Measurements from ENCODE around the gene DYTN. TPM values are rescaled to one million over a fixed set of nuclear protein-coding genes. Genes with fewer than 3 reads are reported as not detected.
A peak's percentile ranks its signal among the peaks of the same experiment; 100 is the strongest.

The DYTN gene, protein sequence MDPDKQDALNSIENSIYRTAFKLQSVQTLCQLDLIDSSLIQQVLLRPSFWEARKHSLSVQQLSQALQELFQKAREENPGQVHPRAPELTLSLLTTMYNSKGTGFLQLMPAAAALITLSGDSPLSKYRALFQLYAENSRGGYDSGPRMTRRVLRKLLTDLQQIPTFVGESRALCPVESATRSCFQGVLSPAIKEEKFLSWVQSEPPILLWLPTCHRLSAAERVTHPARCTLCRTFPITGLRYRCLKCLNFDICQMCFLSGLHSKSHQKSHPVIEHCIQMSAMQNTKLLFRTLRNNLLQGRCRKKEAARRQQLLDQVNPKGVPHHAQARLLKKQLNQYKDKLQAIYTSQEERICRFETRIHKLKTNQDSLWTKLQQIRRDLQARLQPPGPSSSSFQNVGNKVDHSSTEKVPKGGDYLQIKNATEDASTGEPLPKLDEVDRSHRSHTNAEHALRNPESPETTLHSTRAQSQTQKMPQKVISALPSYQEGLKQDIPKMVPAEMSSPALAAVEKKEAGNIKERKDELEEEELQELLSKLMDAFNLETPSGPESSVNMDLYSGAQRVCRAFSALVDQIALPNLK
- polyA plus RNA-seq (2011; rRNA removed) = not detected in 2 replicates
- not detected in 2 replicates for polyA plus RNA-seq (2012; cell fraction: cytosol; rRNA removed)
- polyA plus RNA-seq (2012; cell fraction: nucleus; rRNA removed) = not detected in 2 replicates
- polyA plus RNA-seq (2017; fragmentation: RNase III; extraction: RNeasy Plus Mini Kit Qiagen cat#74134 plus additional on column Dnase treatment) = not detected in 3 replicates
- polyA minus RNA-seq (2011; rRNA and poly(A)+ RNA removed) = not detected in 2 replicates

DNA sequence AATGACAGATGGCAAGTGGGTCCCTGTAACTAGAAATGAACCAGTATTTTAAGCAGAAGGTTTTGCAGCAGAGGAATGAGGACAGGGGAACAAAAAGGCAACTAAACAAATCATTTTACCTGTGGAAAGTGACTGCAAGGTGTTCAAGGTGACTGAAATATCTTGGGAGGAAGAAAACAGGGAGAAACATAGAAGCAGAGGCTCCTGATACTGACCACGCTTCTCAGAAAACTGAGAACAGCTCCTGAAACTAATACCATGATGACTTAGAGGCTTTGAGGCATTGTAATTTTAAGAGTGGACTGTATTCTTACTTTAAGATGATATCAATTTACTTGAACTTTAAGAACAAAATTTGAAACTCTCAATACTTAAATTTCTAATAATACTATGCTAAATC lies at the start of gene DYTN:
TSS of gene DYTN (minus strand) at position 101 of the 400 bp plus-strand sequence. CDS start 117 bp downstream, outside the sequence.
- CTCF ChIA-PET = no interaction called here
- no peak for FAIRE-seq

DNA sequence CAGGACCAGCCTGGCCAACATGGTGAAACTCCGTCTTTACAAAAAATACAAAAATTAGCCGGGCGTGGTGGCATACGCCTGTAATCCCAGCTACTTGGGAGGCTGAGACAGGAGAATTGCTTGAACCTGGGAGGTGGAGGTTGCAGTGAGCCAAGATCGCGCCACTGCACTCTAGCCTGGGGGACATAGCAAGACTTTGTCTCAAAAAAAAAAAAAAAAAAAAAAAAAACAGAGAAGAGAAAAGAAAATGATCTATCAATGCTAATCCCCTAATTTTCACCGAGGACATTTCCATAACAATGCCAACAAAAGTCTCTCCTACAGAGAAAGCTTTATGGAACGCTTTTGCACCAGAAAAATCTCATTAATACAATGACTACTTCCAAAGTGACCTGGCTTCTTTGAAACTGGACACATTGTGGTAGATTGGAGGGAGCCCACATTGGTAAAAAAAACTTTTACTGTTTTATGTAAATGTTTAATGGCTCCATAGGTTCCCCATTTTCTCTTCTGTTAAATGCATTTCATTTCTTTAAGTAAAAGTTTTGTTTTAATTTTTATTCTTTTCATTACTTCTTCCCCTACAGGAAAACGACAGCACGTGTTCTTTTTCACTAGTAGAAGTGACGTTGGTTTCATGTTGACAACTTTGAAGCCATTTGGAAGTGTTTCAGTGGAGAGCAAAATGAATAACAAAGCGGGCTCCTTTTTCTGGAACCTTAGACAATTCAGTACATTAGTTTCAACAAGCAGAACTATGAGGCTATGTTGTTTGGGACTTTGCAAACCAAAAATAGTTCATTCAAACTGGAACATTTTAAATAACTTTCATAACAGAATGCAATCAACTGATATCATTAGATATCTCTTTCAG lies 48.1 kb upstream of the DYTN start:
- peak in 1 of 2 experiments; percentile 10; a peak in 2 of 6 replicates for ATAC-seq
- DNase-seq (ENCODE audit: low read depth in 1 of 2, low spot score in 1 of 2) = no peak
- peak overlapping the region; percentile 84 for H3K4me3 ChIP-seq
- ChIA-PET POLR2A (interaction anchor here (0.8 to 1.9 kb wide), 6 partner anchors 16 to 763 kb away, joined by 3 to 8 read pairs (median 3); partner anchors contain the start of genes CREB1 and KLF7), CTCF (no interaction called here)
- FAIRE-seq = no peak
- H3K4me2 ChIP-seq = peak overlapping the region; percentile 95
- H3K27ac ChIP-seq = peak overlapping the region; percentile 93 to 95
- 36% methylated on average over 12 of the region's 12 CpGs for WGBS (ENCODE audit: missing lambda C conversion rate)
- H3K4me1 ChIP-seq = peaks cover 10% of the 10 kb centered on the region
- no peaks in the 10 kb centered on the region for H3K9me3 ChIP-seq
- no peak for TF ChIP-seq RFX5 (IDR thresholded peaks at IDR 0.05)
- no peak for TF ChIP-seq MAZ (IDR thresholded peaks at IDR 0.05; ENCODE audit: borderline replicate concordance, low read depth, low read length)
- TF ChIP-seq MAFK (IDR thresholded peaks at IDR 0.05; ENCODE audit: partially characterized antibody) = no peak
- TF ChIP-seq, protein P1, sequence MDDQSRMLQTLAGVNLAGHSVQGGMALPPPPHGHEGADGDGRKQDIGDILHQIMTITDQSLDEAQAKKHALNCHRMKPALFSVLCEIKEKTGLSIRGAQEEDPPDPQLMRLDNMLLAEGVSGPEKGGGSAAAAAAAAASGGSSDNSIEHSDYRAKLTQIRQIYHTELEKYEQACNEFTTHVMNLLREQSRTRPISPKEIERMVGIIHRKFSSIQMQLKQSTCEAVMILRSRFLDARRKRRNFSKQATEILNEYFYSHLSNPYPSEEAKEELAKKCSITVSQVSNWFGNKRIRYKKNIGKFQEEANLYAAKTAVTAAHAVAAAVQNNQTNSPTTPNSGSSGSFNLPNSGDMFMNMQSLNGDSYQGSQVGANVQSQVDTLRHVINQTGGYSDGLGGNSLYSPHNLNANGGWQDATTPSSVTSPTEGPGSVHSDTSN (IDR thresholded peaks at IDR 0.05) = no peak
- TF ChIP-seq KDM1A (IDR thresholded peaks at IDR 0.05; ENCODE audit: low read depth) = no peak
- TF ChIP-seq ZC3H11A (IDR thresholded peaks at IDR 0.05) = no peak
- TF ChIP-seq CEBPB (IDR thresholded peaks at IDR 0.05) = no peak
- TF ChIP-seq CHD4 (IDR thresholded peaks at IDR 0.05; ENCODE audit: borderline replicate concordance) = no peak
- TF ChIP-seq RAD21 (conservative IDR thresholded peaks at IDR 0.05 in 1 of 2, IDR thresholded peaks at IDR 0.05 in 1 of 2) = no peak
- no peak for TF ChIP-seq JUNB (IDR thresholded peaks at IDR 0.05)
- TF ChIP-seq, protein P2, sequence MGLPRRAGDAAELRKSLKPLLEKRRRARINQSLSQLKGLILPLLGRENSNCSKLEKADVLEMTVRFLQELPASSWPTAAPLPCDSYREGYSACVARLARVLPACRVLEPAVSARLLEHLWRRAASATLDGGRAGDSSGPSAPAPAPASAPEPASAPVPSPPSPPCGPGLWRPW (IDR thresholded peaks at IDR 0.05) = no peak
- TF ChIP-seq, protein P3, sequence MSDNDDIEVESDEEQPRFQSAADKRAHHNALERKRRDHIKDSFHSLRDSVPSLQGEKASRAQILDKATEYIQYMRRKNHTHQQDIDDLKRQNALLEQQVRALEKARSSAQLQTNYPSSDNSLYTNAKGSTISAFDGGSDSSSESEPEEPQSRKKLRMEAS (IDR thresholded peaks at IDR 0.05) = no peak
- TF ChIP-seq HOXB5 (CRISPR knock-in tag; IDR thresholded peaks at IDR 0.05) = no peak
- TF ChIP-seq EHMT2 (IDR thresholded peaks at IDR 0.05; ENCODE audit: low read depth) = no peak

More for the DNA sequence above, at the start of gene DYTN:
- H3K4me3 ChIP-seq = no peak within 1 kb of the TSS
- POLR2A ChIA-PET = no interaction called here
- H3K4me2 ChIP-seq = no peak within 1 kb of the TSS
- TF ChIP-seq NR3C1 (IDR thresholded peaks at IDR 0.05) = no peak
- no peak for TF ChIP-seq HOXB5 (CRISPR knock-in tag; IDR thresholded peaks at IDR 0.05)
- no peak for TF ChIP-seq KDM1A (IDR thresholded peaks at IDR 0.05; ENCODE audit: low read depth)
- TF ChIP-seq, protein P4, sequence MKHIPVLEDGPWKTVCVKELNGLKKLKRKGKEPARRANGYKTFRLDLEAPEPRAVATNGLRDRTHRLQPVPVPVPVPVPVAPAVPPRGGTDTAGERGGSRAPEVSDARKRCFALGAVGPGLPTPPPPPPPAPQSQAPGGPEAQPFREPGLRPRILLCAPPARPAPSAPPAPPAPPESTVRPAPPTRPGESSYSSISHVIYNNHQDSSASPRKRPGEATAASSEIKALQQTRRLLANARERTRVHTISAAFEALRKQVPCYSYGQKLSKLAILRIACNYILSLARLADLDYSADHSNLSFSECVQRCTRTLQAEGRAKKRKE (CRISPR knock-in tag; IDR thresholded peaks at IDR 0.05; ENCODE audit: low read depth) = no peak
- no peak for TF ChIP-seq PHF8 (IDR thresholded peaks at IDR 0.05; ENCODE audit: borderline replicate concordance, low read depth)
- TF ChIP-seq, protein P5, sequence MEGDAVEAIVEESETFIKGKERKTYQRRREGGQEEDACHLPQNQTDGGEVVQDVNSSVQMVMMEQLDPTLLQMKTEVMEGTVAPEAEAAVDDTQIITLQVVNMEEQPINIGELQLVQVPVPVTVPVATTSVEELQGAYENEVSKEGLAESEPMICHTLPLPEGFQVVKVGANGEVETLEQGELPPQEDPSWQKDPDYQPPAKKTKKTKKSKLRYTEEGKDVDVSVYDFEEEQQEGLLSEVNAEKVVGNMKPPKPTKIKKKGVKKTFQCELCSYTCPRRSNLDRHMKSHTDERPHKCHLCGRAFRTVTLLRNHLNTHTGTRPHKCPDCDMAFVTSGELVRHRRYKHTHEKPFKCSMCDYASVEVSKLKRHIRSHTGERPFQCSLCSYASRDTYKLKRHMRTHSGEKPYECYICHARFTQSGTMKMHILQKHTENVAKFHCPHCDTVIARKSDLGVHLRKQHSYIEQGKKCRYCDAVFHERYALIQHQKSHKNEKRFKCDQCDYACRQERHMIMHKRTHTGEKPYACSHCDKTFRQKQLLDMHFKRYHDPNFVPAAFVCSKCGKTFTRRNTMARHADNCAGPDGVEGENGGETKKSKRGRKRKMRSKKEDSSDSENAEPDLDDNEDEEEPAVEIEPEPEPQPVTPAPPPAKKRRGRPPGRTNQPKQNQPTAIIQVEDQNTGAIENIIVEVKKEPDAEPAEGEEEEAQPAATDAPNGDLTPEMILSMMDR (IDR thresholded peaks at IDR 0.05) = no peak
- no peak for TF ChIP-seq CEBPB (IDR thresholded peaks at IDR 0.05)
- TF ChIP-seq NFE2L2 (conservative IDR thresholded peaks at IDR 0.05; ENCODE audit: low read length) = no peak
- no peak for TF ChIP-seq TFCP2L1 (CRISPR knock-in tag; IDR thresholded peaks at IDR 0.05)
- TF ChIP-seq GATA3 (IDR thresholded peaks at IDR 0.05; ENCODE audit: borderline replicate concordance) = no peak
- TF ChIP-seq, protein P6, sequence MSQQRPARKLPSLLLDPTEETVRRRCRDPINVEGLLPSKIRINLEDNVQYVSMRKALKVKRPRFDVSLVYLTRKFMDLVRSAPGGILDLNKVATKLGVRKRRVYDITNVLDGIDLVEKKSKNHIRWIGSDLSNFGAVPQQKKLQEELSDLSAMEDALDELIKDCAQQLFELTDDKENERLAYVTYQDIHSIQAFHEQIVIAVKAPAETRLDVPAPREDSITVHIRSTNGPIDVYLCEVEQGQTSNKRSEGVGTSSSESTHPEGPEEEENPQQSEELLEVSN (IDR thresholded peaks at IDR 0.05; ENCODE audit: borderline replicate concordance, low read depth) = no peak
- no peak for TF ChIP-seq RAD21 (conservative IDR thresholded peaks at IDR 0.05 in 1 of 2, IDR thresholded peaks at IDR 0.05 in 1 of 2)
- TF ChIP-seq RARB (CRISPR knock-in tag; IDR thresholded peaks at IDR 0.05) = no peak
- TF ChIP-seq, protein P7, sequence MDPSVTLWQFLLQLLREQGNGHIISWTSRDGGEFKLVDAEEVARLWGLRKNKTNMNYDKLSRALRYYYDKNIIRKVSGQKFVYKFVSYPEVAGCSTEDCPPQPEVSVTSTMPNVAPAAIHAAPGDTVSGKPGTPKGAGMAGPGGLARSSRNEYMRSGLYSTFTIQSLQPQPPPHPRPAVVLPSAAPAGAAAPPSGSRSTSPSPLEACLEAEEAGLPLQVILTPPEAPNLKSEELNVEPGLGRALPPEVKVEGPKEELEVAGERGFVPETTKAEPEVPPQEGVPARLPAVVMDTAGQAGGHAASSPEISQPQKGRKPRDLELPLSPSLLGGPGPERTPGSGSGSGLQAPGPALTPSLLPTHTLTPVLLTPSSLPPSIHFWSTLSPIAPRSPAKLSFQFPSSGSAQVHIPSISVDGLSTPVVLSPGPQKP (IDR thresholded peaks at IDR 0.05; ENCODE audit: low read depth, low read length) = no peak
- TF ChIP-seq KDM5A (IDR thresholded peaks at IDR 0.05) = no peak
- TF ChIP-seq BHLHE40 (IDR thresholded peaks at IDR 0.05; ENCODE audit: low read depth, low read length) = no peak
- TF ChIP-seq ZC3H11A (IDR thresholded peaks at IDR 0.05) = no peak
- no peak for TF ChIP-seq HDAC2 (IDR thresholded peaks at IDR 0.05)
- TF ChIP-seq, protein P3 (IDR thresholded peaks at IDR 0.05) = no peak
- no peak for TF ChIP-seq ZNF302 (CRISPR knock-in tag; IDR thresholded peaks at IDR 0.05)
- H3K9me3 ChIP-seq = no peaks in the 10 kb centered on the region; the same call in 2 of the 3 replicates
- DNase-seq (ENCODE audit: low read depth in 1 of 2, low spot score in 1 of 2) = no peak
- no peaks in the 10 kb centered on the region for H3K4me1 ChIP-seq
- no peak within 1 kb of the TSS for H3K27ac ChIP-seq
- WGBS (ENCODE audit: missing lambda C conversion rate) = 17% methylated on average over 1 of the region's 1 CpG
- ATAC-seq = no peak
